Epithelial cell of esophagus (primary cell): ENCODE data around the gene HLA-DMA.
A peak's percentile ranks its signal among the peaks of the same experiment; 100 is the strongest.

Source experiments
- DNase-seq: peaks from one replicate; pipeline ENCODE4 v3.0.0; 2010; ENCODE audit warnings: low read depth
- H3K4me3 ChIP-seq: 2 replicates; pipeline ENCODE4 v1.5.1; 2011; ENCODE audit warnings: mild to moderate bottlenecking, low read length, control low read depth
- CTCF ChIP-seq: IDR thresholded peaks from 2 replicates; pipeline ENCODE4 v1.5.1; 2011; ENCODE audit warnings: low read depth, mild to moderate bottlenecking, low read length, control low read depth, inconsistent platforms; ENCODE audit not compliant: insufficient read depth; ENCODE audit errors: missing control alignments

The HLA-DMA gene

GRCh38 chr6:32920715-32921114, 32.2 kb downstream of the HLA-DMA start:
- TF ChIP-seq CTCF, result no peak
- DNase-seq, result no peak
- no peak overlapping the region for H3K4me3 ChIP-seq

GRCh38 chr6:32912951-32913350, 39.9 kb downstream of the HLA-DMA start:
- TF ChIP-seq CTCF, result no peak
- DNase-seq, result no peak

GRCh38 chr6:32908897-32909296, 44.0 kb downstream of the HLA-DMA start:
- TF ChIP-seq CTCF, result no peak
- DNase-seq, result no peak
- H3K4me3 ChIP-seq, result no peak overlapping the region

More at GRCh38 chr6:32912951-32913350, 39.9 kb downstream of the HLA-DMA start:
- no peak overlapping the region for H3K4me3 ChIP-seq

GRCh38 chr6:32906539-32906938, 46.4 kb downstream of the HLA-DMA start:
- H3K4me3 ChIP-seq, result no peak overlapping the region
- DNase-seq, result peak; percentile 42
- TF ChIP-seq CTCF, result no peak

- no peak overlapping the region for H3K4me3 ChIP-seq
- TF ChIP-seq CTCF, result no peak
- DNase-seq, result no peak
These were observed 47.8 kb downstream of the HLA-DMA start for GRCh38 chr6:32905078-32905477.

GRCh38 chr6:32903952-32904351, 48.9 kb downstream of the HLA-DMA start:
- no peak for TF ChIP-seq CTCF
- no peak overlapping the region for H3K4me3 ChIP-seq
- no peak for DNase-seq
